Measurements from ENCODE around the gene ZNF486.
"Not testable (repeated sequence)": the region's sequence is repeated elsewhere in the genome, so short reads cannot be mapped to it uniquely, and the experiment has no call there.

The ZNF486 gene

GRCh38 chr19:20167020-20167644 is at the start of gene ZNF486:
Gene ZNF486 (plus strand): TSS chr19:20167214. CDS start chr19:20167331, 117 bp downstream.
- Histone ChIP-seq H3K27me3 (ENCODE audit: control insufficient read depth in 2 of 2, insufficient read depth in 2 of 2, low read length in 2 of 2) (no peaks in the 10 kb centered on the region), H3K4me1 (ENCODE audit: control insufficient read depth in 2 of 2, insufficient read depth in 2 of 2, low read length in 2 of 2) (peaks cover 0 to 3% of the 10 kb centered on the region in 2 donors), H3K27ac (ENCODE audit: low read depth in 2 of 2, low read length in 2 of 2) (peak within 1 kb of the TSS; percentile 50 to 80), H3K4me3 (ENCODE audit: low read length in 2 of 2) (peak within 1 kb of the TSS; percentile 77 to 95), H3K9ac (ENCODE audit: low read depth in 1 of 2, low read length in 2 of 2) (peak within 1 kb of the TSS; percentile 78 to 84), H3K36me3 (ENCODE audit: control insufficient read depth in 2 of 2, insufficient read depth in 2 of 2, low read length in 2 of 2) (peaks cover 6 to 10% of the 10 kb centered on the region in 2 donors), H3K9me3 (ENCODE audit: control insufficient read depth in 2 of 2, low read length in 2 of 2) (no peaks in the 10 kb centered on the region)

GRCh38 chr19:20118064-20118839 is 48.8 kb upstream of the ZNF486 start:
- peaks cover 46 to 53% of the 10 kb centered on the region in 2 donors for H3K9me3 ChIP-seq (ENCODE audit: control insufficient read depth in 2 of 2, low read length in 2 of 2)
- H3K9ac ChIP-seq (ENCODE audit: low read depth in 1 of 2, low read length in 2 of 2); H3K27ac ChIP-seq (ENCODE audit: low read depth in 2 of 2, low read length in 2 of 2); H3K36me3 ChIP-seq (ENCODE audit: control insufficient read depth in 2 of 2, insufficient read depth in 2 of 2, low read length in 2 of 2); H3K4me1 ChIP-seq (ENCODE audit: control insufficient read depth in 2 of 2, insufficient read depth in 2 of 2, low read length in 2 of 2); H3K4me3 ChIP-seq (ENCODE audit: low read length in 2 of 2); H3K27me3 ChIP-seq (ENCODE audit: control insufficient read depth in 2 of 2, insufficient read depth in 2 of 2, low read length in 2 of 2): not testable (repeated sequence)

- Histone ChIP-seq H3K9me3 (ENCODE audit: control insufficient read depth in 2 of 2, low read length in 2 of 2) (peaks cover 29 to 38% of the 10 kb centered on the region in 2 donors), H3K27ac (ENCODE audit: low read depth in 2 of 2, low read length in 2 of 2) (no peak overlapping the region), H3K9ac (ENCODE audit: low read depth in 1 of 2, low read length in 2 of 2) (no peak overlapping the region), H3K4me1 (ENCODE audit: control insufficient read depth in 2 of 2, insufficient read depth in 2 of 2, low read length in 2 of 2) (no peaks in the 10 kb centered on the region), H3K4me3 (ENCODE audit: low read length in 2 of 2) (no peak overlapping the region), H3K27me3 (ENCODE audit: control insufficient read depth in 2 of 2, insufficient read depth in 2 of 2, low read length in 2 of 2) (no peaks in the 10 kb centered on the region), H3K36me3 (ENCODE audit: control insufficient read depth in 2 of 2, insufficient read depth in 2 of 2, low read length in 2 of 2) (peaks cover 0 to 9% of the 10 kb centered on the region in 2 donors)
These were observed 42.1 kb upstream of the ZNF486 start for GRCh38 chr19:20124879-20125278.

GRCh38 chr19:20132933-20133332 is 34.1 kb upstream of the ZNF486 start:
- not testable (repeated sequence) for H3K4me1 ChIP-seq (ENCODE audit: control insufficient read depth in 2 of 2, insufficient read depth in 2 of 2, low read length in 2 of 2); H3K27ac ChIP-seq (ENCODE audit: low read depth in 2 of 2, low read length in 2 of 2); H3K4me3 ChIP-seq (ENCODE audit: low read length in 2 of 2); H3K27me3 ChIP-seq (ENCODE audit: control insufficient read depth in 2 of 2, insufficient read depth in 2 of 2, low read length in 2 of 2); H3K9me3 ChIP-seq (ENCODE audit: control insufficient read depth in 2 of 2, low read length in 2 of 2); H3K9ac ChIP-seq (ENCODE audit: low read depth in 1 of 2, low read length in 2 of 2); H3K36me3 ChIP-seq (ENCODE audit: control insufficient read depth in 2 of 2, insufficient read depth in 2 of 2, low read length in 2 of 2)

- not testable (repeated sequence) for H3K36me3 ChIP-seq (ENCODE audit: control insufficient read depth in 2 of 2, insufficient read depth in 2 of 2, low read length in 2 of 2); H3K27ac ChIP-seq (ENCODE audit: low read depth in 2 of 2, low read length in 2 of 2); H3K4me1 ChIP-seq (ENCODE audit: control insufficient read depth in 2 of 2, insufficient read depth in 2 of 2, low read length in 2 of 2); H3K27me3 ChIP-seq (ENCODE audit: control insufficient read depth in 2 of 2, insufficient read depth in 2 of 2, low read length in 2 of 2); H3K4me3 ChIP-seq (ENCODE audit: low read length in 2 of 2); H3K9me3 ChIP-seq (ENCODE audit: control insufficient read depth in 2 of 2, low read length in 2 of 2); H3K9ac ChIP-seq (ENCODE audit: low read depth in 1 of 2, low read length in 2 of 2)
These were observed 29.3 kb upstream of the ZNF486 start for GRCh38 chr19:20137714-20138113.

- no peak overlapping the region for H3K4me3 ChIP-seq (ENCODE audit: low read length in 2 of 2)
- no peaks in the 10 kb centered on the region for H3K27me3 ChIP-seq (ENCODE audit: control insufficient read depth in 2 of 2, insufficient read depth in 2 of 2, low read length in 2 of 2)
- H3K9ac ChIP-seq (ENCODE audit: low read depth in 1 of 2, low read length in 2 of 2) = no peak overlapping the region
- no peaks in the 10 kb centered on the region for H3K36me3 ChIP-seq (ENCODE audit: control insufficient read depth in 2 of 2, insufficient read depth in 2 of 2, low read length in 2 of 2)
- H3K9me3 ChIP-seq (ENCODE audit: control insufficient read depth in 2 of 2, low read length in 2 of 2) = no peaks in the 10 kb centered on the region
- H3K27ac ChIP-seq (ENCODE audit: low read depth in 2 of 2, low read length in 2 of 2) = no peak overlapping the region
- no peaks in the 10 kb centered on the region for H3K4me1 ChIP-seq (ENCODE audit: control insufficient read depth in 2 of 2, insufficient read depth in 2 of 2, low read length in 2 of 2)
These were observed 15.3 kb upstream of the ZNF486 start for GRCh38 chr19:20151617-20152145.

- H3K36me3 ChIP-seq (ENCODE audit: control insufficient read depth in 2 of 2, insufficient read depth in 2 of 2, low read length in 2 of 2); H3K4me1 ChIP-seq (ENCODE audit: control insufficient read depth in 2 of 2, insufficient read depth in 2 of 2, low read length in 2 of 2); H3K27me3 ChIP-seq (ENCODE audit: control insufficient read depth in 2 of 2, insufficient read depth in 2 of 2, low read length in 2 of 2); H3K9ac ChIP-seq (ENCODE audit: low read depth in 1 of 2, low read length in 2 of 2); H3K9me3 ChIP-seq (ENCODE audit: control insufficient read depth in 2 of 2, low read length in 2 of 2); H3K4me3 ChIP-seq (ENCODE audit: low read length in 2 of 2); H3K27ac ChIP-seq (ENCODE audit: low read depth in 2 of 2, low read length in 2 of 2): not testable (repeated sequence)
These were observed 14.5 kb upstream of the ZNF486 start for GRCh38 chr19:20152506-20152905.

- no peak overlapping the region for H3K27ac ChIP-seq (ENCODE audit: low read depth in 2 of 2, low read length in 2 of 2)
- H3K27me3 ChIP-seq (ENCODE audit: control insufficient read depth in 2 of 2, insufficient read depth in 2 of 2, low read length in 2 of 2) = no peaks in the 10 kb centered on the region
- no peaks in the 10 kb centered on the region for H3K9me3 ChIP-seq (ENCODE audit: control insufficient read depth in 2 of 2, low read length in 2 of 2)
- H3K9ac ChIP-seq (ENCODE audit: low read depth in 1 of 2, low read length in 2 of 2) = no peak overlapping the region
- H3K4me1 ChIP-seq (ENCODE audit: control insufficient read depth in 2 of 2, insufficient read depth in 2 of 2, low read length in 2 of 2) = no peaks in the 10 kb centered on the region
- no peak overlapping the region for H3K4me3 ChIP-seq (ENCODE audit: low read length in 2 of 2)
- H3K36me3 ChIP-seq (ENCODE audit: control insufficient read depth in 2 of 2, insufficient read depth in 2 of 2, low read length in 2 of 2) = no peaks in the 10 kb centered on the region
These were observed 13.7 kb upstream of the ZNF486 start for GRCh38 chr19:20153281-20153680.

GRCh38 chr19:20154636-20155035 is 12.4 kb upstream of the ZNF486 start:
- Histone ChIP-seq H3K27ac (ENCODE audit: low read depth in 2 of 2, low read length in 2 of 2) (no peak overlapping the region), H3K4me3 (ENCODE audit: low read length in 2 of 2) (no peak overlapping the region), H3K36me3 (ENCODE audit: control insufficient read depth in 2 of 2, insufficient read depth in 2 of 2, low read length in 2 of 2) (no peaks in the 10 kb centered on the region), H3K27me3 (ENCODE audit: control insufficient read depth in 2 of 2, insufficient read depth in 2 of 2, low read length in 2 of 2) (no peaks in the 10 kb centered on the region), H3K4me1 (ENCODE audit: control insufficient read depth in 2 of 2, insufficient read depth in 2 of 2, low read length in 2 of 2) (no peaks in the 10 kb centered on the region), H3K9me3 (ENCODE audit: control insufficient read depth in 2 of 2, low read length in 2 of 2) (no peaks in the 10 kb centered on the region), H3K9ac (ENCODE audit: low read depth in 1 of 2, low read length in 2 of 2) (no peak overlapping the region)

GRCh38 chr19:20162821-20163220 is 4.2 kb upstream of the ZNF486 start:
- Histone ChIP-seq H3K4me1 (ENCODE audit: control insufficient read depth in 2 of 2, insufficient read depth in 2 of 2, low read length in 2 of 2) (peaks cover 0 to 1% of the 10 kb centered on the region in 2 donors), H3K36me3 (ENCODE audit: control insufficient read depth in 2 of 2, insufficient read depth in 2 of 2, low read length in 2 of 2) (no peaks in the 10 kb centered on the region), H3K27ac (ENCODE audit: low read depth in 2 of 2, low read length in 2 of 2) (no peak overlapping the region), H3K9me3 (ENCODE audit: control insufficient read depth in 2 of 2, low read length in 2 of 2) (no peaks in the 10 kb centered on the region), H3K9ac (ENCODE audit: low read depth in 1 of 2, low read length in 2 of 2) (no peak overlapping the region), H3K27me3 (ENCODE audit: control insufficient read depth in 2 of 2, insufficient read depth in 2 of 2, low read length in 2 of 2) (no peaks in the 10 kb centered on the region), H3K4me3 (ENCODE audit: low read length in 2 of 2) (no peak overlapping the region)
